Vagina (tissue), 2 donors: ENCODE data around the gene TTC28. TPM values are rescaled to one million over a fixed set of nuclear protein-coding genes. Genes with fewer than 3 reads are reported as not detected.

Source experiments
- DNase-seq, 2 donors: peaks; one replicate each; pipeline ENCODE4 v3.0.0-alpha.2; 2017; ENCODE audit errors: extremely low spot score in 2 of 2
- H3K27ac ChIP-seq: fragments of 200-600 bp; sonication (generic); one replicate; pipeline ENCODE4 v1.5.1; 2019
- H3K27me3 ChIP-seq: fragments of 200-600 bp; sonication (generic); one replicate; pipeline ENCODE4 v1.5.1; 2019
- H3K36me3 ChIP-seq, 2 donors: fragments of 200-600 bp; sonication (generic); one replicate each; pipeline ENCODE4 v1.5.1; 2017 to 2019
- H3K4me1 ChIP-seq: fragments of 200-600 bp; sonication (generic); one replicate; pipeline ENCODE4 v1.5.1; 2019
- H3K4me3 ChIP-seq, 2 donors: fragments of 200-600 bp; sonication (generic); 1 replicate in 1 of 2; 2 replicates in 1 of 2; pipeline ENCODE4 v1.5.1; 2016 to 2019
- H3K9me3 ChIP-seq: fragments of 200-600 bp; sonication (generic); one replicate; pipeline ENCODE4 v1.5.1; 2019
- CTCF ChIP-seq, 3 experiments: fragments of 450-650 bp in 2 of 3; fragments of 200-600 bp in 1 of 3; sonication (generic) in 1 of 3; IDR thresholded peaks; one replicate each; pipeline ENCODE4 v1.5.1; 2017 to 2019; ENCODE audit warnings: antibody characterized with exemption in 3 of 3, mild to moderate bottlenecking in 2 of 3, moderate library complexity in 2 of 3
- POLR2A ChIP-seq, 2 donors: fragments of 450-650 bp; IDR thresholded peaks; one replicate each; pipeline ENCODE4 v1.6.1; 2017; ENCODE audit warnings: antibody characterized with exemption in 2 of 2, mild to moderate bottlenecking in 2 of 2, moderate library complexity in 2 of 2
- POLR2AphosphoS5 ChIP-seq, 2 donors: sonication (generic); formaldehyde crosslinking; IDR thresholded peaks; one replicate each; pipeline ENCODE4 v1.9.0; 2017; ENCODE audit warnings: antibody characterized with exemption in 2 of 2, mild to moderate bottlenecking in 2 of 2, low read depth in 1 of 2; ENCODE audit not compliant: insufficient read depth in 1 of 2
- intact Hi-C: fragments of 100-400 bp; cut with DNase I; formaldehyde crosslinking; loops from one replicate; pipeline ENCODE4 v1.15.1; 2023
- total RNA-seq: library from RNA; depleted of rRNA; stranded (reverse); fragments of >200 nt; gene quantifications from one replicate; pipeline ENCODE4 v1.2.3, GENCODE V29; 2016

Gene TTC28
- total RNA-seq, 1 donor from 2014 or later = 41.7 TPM

- Histone ChIP-seq H3K4me1 (peaks cover 14% of the 10 kb centered on the region), H3K9me3 (no peaks in the 10 kb centered on the region), H3K4me3 (no peak overlapping the region), H3K27ac (no peak overlapping the region), H3K27me3 (no peaks in the 10 kb centered on the region), H3K36me3 (no peaks in the 10 kb centered on the region)
- no peak for DNase-seq
- TF ChIP-seq POLR2A (IDR thresholded peaks at IDR 0.05) (no peak), CTCF (IDR thresholded peaks at IDR 0.05) (no peak), POLR2AphosphoS5 (IDR thresholded peaks at IDR 0.05; ENCODE audit: insufficient read depth in 1 of 2, low read depth in 1 of 2) (no peak)
- intact Hi-C loops = no loop called here
These were observed 602.5 kb downstream of the TTC28 start for GRCh38 chr22:28077166-28077565.

- Histone ChIP-seq H3K9me3 (no peaks in the 10 kb centered on the region), H3K27me3 (no peaks in the 10 kb centered on the region), H3K4me3 (no peak overlapping the region), H3K36me3 (no peaks in the 10 kb centered on the region), H3K27ac (no peak overlapping the region), H3K4me1 (peaks cover 14% of the 10 kb centered on the region)
- TF ChIP-seq CTCF (IDR thresholded peaks at IDR 0.05) (no peak), POLR2A (IDR thresholded peaks at IDR 0.05) (no peak), POLR2AphosphoS5 (IDR thresholded peaks at IDR 0.05; ENCODE audit: insufficient read depth in 1 of 2, low read depth in 1 of 2) (no peak)
- intact Hi-C loops = no loop called here
- no peak for DNase-seq
These were observed 604.2 kb downstream of the TTC28 start for GRCh38 chr22:28075358-28075981.

- no peak overlapping the region for H3K4me3 ChIP-seq
- H3K9me3 ChIP-seq = no peaks in the 10 kb centered on the region
- no peak for TF ChIP-seq POLR2AphosphoS5 (IDR thresholded peaks at IDR 0.05; ENCODE audit: insufficient read depth in 1 of 2, low read depth in 1 of 2)
- TF ChIP-seq POLR2A (IDR thresholded peaks at IDR 0.05) = no peak
- no peak for TF ChIP-seq CTCF (IDR thresholded peaks at IDR 0.05)
- H3K4me1 ChIP-seq = peaks cover 14% of the 10 kb centered on the region
- intact Hi-C loops = no loop called here
- no peak overlapping the region for H3K27ac ChIP-seq
- DNase-seq = no peak
- no peaks in the 10 kb centered on the region for H3K27me3 ChIP-seq
- H3K36me3 ChIP-seq = no peaks in the 10 kb centered on the region
These were observed 605.1 kb downstream of the TTC28 start for GRCh38 chr22:28074526-28074925.

GRCh38 chr22:28072066-28072465, 607.6 kb downstream of the TTC28 start:
- intact Hi-C loops = no loop called here
- Histone ChIP-seq H3K27me3 (no peaks in the 10 kb centered on the region), H3K4me3 (no peak overlapping the region), H3K4me1 (peaks cover 20% of the 10 kb centered on the region), H3K9me3 (no peaks in the 10 kb centered on the region), H3K27ac (no peak overlapping the region), H3K36me3 (no peaks in the 10 kb centered on the region)
- DNase-seq = no peak
- no peak for TF ChIP-seq CTCF (IDR thresholded peaks at IDR 0.05)
- no peak for TF ChIP-seq POLR2AphosphoS5 (IDR thresholded peaks at IDR 0.05; ENCODE audit: insufficient read depth in 1 of 2, low read depth in 1 of 2)

GRCh38 chr22:28068826-28069225, 610.8 kb downstream of the TTC28 start:
- intact Hi-C loops = no loop called here
- TF ChIP-seq CTCF (IDR thresholded peaks at IDR 0.05) (no peak), POLR2AphosphoS5 (IDR thresholded peaks at IDR 0.05; ENCODE audit: insufficient read depth in 1 of 2, low read depth in 1 of 2) (no peak), POLR2A (IDR thresholded peaks at IDR 0.05) (no peak)

More at GRCh38 chr22:28068826-28069225, 610.8 kb downstream of the TTC28 start:
- H3K4me1 ChIP-seq = peaks cover 6% of the 10 kb centered on the region
- no peaks in the 10 kb centered on the region for H3K9me3 ChIP-seq
- H3K27me3 ChIP-seq = no peaks in the 10 kb centered on the region
- no peaks in the 10 kb centered on the region for H3K36me3 ChIP-seq
- DNase-seq = no peak
- no peak overlapping the region for H3K4me3 ChIP-seq
- no peak overlapping the region for H3K27ac ChIP-seq
